Nephron progenitor cell (in vitro differentiated cells): ENCODE measurements around the gene SLC36A3.
A peak's percentile ranks its signal among the peaks of the same experiment; 100 is the strongest.

Experiments
- DNase-seq: peaks from one replicate; pipeline ENCODE4 v3.0.0; 2021
- H3K27ac Mint-ChIP-seq: 2 replicates; pipeline ENCODE4 v1.8.0; 2021; ENCODE audit warnings: mild to moderate bottlenecking, moderate library complexity, mixed read lengths
- H3K27me3 Mint-ChIP-seq: 2 replicates; pipeline ENCODE4 v1.8.0; 2021; ENCODE audit warnings: mild to moderate bottlenecking, low read depth, mixed read lengths; ENCODE audit not compliant: poor library complexity
- H3K36me3 Mint-ChIP-seq: 2 replicates; pipeline ENCODE4 v1.8.0; 2021; ENCODE audit warnings: low read depth, mixed read lengths
- H3K4me1 Mint-ChIP-seq: 2 replicates; pipeline ENCODE4 v1.8.0; 2021; ENCODE audit warnings: mixed read lengths
- H3K4me3 Mint-ChIP-seq: 2 replicates; pipeline ENCODE4 v1.8.0; 2021; ENCODE audit warnings: mild to moderate bottlenecking, moderate library complexity, mixed read lengths
- H3K9me3 Mint-ChIP-seq: 2 replicates; pipeline ENCODE4 v1.8.0; 2021; ENCODE audit warnings: mild to moderate bottlenecking, moderate library complexity, mixed read lengths
- CTCF ChIP-seq: fragments of 200-600 bp; sonication (generic); IDR thresholded peaks from 2 replicates; pipeline ENCODE4 v1.5.0; 2021; ENCODE audit warnings: antibody characterized with exemption

SLC36A3 gene

GRCh38 chr5:151298063-151298855 is 5.3 kb downstream of the SLC36A3 start:
- Mint-ChIP-seq H3K27me3 (peaks cover 16% of the 10 kb centered on the region), H3K4me3 (no peak overlapping the region), H3K4me1 (peaks cover 25% of the 10 kb centered on the region), H3K36me3 (no peaks in the 10 kb centered on the region), H3K9me3 (no peaks in the 10 kb centered on the region), H3K27ac (no peak overlapping the region)
- TF ChIP-seq CTCF: peak; percentile 19
- DNase-seq: peak; percentile 16

DNA sequence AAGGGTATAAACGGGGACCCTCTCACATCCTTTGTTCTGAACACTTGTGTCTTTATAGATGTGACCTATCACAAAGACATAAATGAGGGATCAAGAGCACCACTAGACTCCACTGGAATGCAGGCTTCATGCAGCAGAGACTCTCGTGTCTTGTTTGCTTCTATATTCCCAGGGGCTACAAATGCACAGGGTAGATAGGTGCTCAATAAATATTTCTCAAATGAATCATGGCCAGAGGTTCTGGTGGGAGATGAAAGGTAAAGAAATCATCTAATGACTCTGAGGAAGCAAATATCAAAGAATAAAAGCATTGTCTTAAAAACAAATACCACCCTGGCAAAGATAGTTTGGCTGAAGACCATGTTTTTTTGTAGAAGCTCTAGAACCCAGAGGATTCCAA is 6.6 kb downstream of the SLC36A3 start:
- H3K27me3 Mint-ChIP-seq: peaks cover 11% of the 10 kb centered on the region
- H3K27ac Mint-ChIP-seq: no peak overlapping the region

DNA sequence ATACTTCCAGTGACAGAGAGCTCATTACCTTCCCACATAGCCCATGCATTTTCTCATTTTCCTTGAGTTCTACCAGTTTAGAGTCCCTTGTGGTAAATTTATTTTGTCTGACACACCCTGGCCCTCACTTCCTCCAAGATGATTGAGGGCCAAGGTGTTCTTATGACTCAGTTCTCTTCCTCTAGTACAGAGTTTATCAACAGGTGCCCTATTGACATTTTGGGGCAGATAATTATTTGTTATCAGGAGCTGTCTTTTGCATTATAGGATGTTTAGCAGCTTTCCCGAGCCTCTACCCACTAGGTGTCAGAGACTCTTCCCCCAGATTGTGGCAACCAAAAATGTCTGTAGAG is 7.1 kb downstream of the SLC36A3 start:
- H3K36me3 Mint-ChIP-seq: no peaks in the 10 kb centered on the region
- peaks cover 10% of the 10 kb centered on the region for H3K27me3 Mint-ChIP-seq
- H3K9me3 Mint-ChIP-seq: peaks cover 2% of the 10 kb centered on the region
- H3K4me3 Mint-ChIP-seq: no peak overlapping the region
- no peak for TF ChIP-seq CTCF
- no peak for DNase-seq
- no peak overlapping the region for H3K27ac Mint-ChIP-seq
- H3K4me1 Mint-ChIP-seq: peaks cover 20% of the 10 kb centered on the region

More for the DNA sequence above, 6.6 kb downstream of the SLC36A3 start:
- Mint-ChIP-seq H3K4me1 (peaks cover 20% of the 10 kb centered on the region), H3K9me3 (no peaks in the 10 kb centered on the region), H3K4me3 (no peak overlapping the region), H3K36me3 (no peaks in the 10 kb centered on the region)
- DNase-seq: no peak
- no peak for TF ChIP-seq CTCF

- H3K4me3 Mint-ChIP-seq: no peak overlapping the region
- DNase-seq: no peak
Observed at GRCh38 chr5:151295791-151296477, 7.6 kb downstream of the SLC36A3 start.

GRCh38 chr5:151295138-151295537 is 8.4 kb downstream of the SLC36A3 start:
- H3K27ac Mint-ChIP-seq: no peak overlapping the region
- TF ChIP-seq CTCF: no peak
- no peak overlapping the region for H3K4me3 Mint-ChIP-seq
- no peaks in the 10 kb centered on the region for H3K36me3 Mint-ChIP-seq
- no peak for DNase-seq
- peaks cover 5% of the 10 kb centered on the region for H3K27me3 Mint-ChIP-seq
- peaks cover 9% of the 10 kb centered on the region for H3K9me3 Mint-ChIP-seq
- H3K4me1 Mint-ChIP-seq: peaks cover 20% of the 10 kb centered on the region

More at GRCh38 chr5:151295791-151296477, 7.6 kb downstream of the SLC36A3 start:
- peaks cover 20% of the 10 kb centered on the region for H3K4me1 Mint-ChIP-seq
- peaks cover 6% of the 10 kb centered on the region for H3K9me3 Mint-ChIP-seq
- no peaks in the 10 kb centered on the region for H3K36me3 Mint-ChIP-seq
- peak overlapping the region; percentile 35 for H3K27ac Mint-ChIP-seq
- no peak for TF ChIP-seq CTCF
- peaks cover 7% of the 10 kb centered on the region for H3K27me3 Mint-ChIP-seq
